Prostate gland (tissue), 2 donors: Measurements from ENCODE around the gene XBP1. TPM values are rescaled to one million over a fixed set of nuclear protein-coding genes. Genes with fewer than 3 reads are reported as not detected.

ENCODE experiments used
- DNase-seq: peaks from one replicate; pipeline ENCODE4 v3.0.0-alpha.2; 2019; ENCODE audit warnings: low spot score
- H3K27ac ChIP-seq, 2 donors: fragments of 200-600 bp; sonication (generic); 2 replicates each; pipeline ENCODE4 v1.5.1; 2017 to 2019
- H3K27me3 ChIP-seq: fragments of 200-600 bp; sonication (generic); replicated peaks from 2 replicates; pipeline ENCODE4 v1.5.1; 2019; ENCODE audit not compliant: insufficient read depth
- H3K36me3 ChIP-seq, 2 donors: fragments of 200-600 bp; sonication (generic); 1 replicate in 1 of 2; 2 replicates in 1 of 2; pipeline versions ENCODE4 v1.5.1 to v1.8.1; 2017 to 2019
- H3K4me1 ChIP-seq: fragments of 200-600 bp; sonication (generic); replicated peaks from 2 replicates; pipeline ENCODE4 v1.5.1; 2019
- H3K4me3 ChIP-seq, 2 donors: fragments of 200-600 bp; sonication (generic); 2 replicates each; pipeline ENCODE4 v1.5.1; 2017 to 2019
- H3K9me3 ChIP-seq: fragments of 200-600 bp; sonication (generic); 2 replicates; pipeline ENCODE4 v1.5.1; 2017
- POLR2A ChIP-seq: fragments of 450-650 bp; IDR thresholded peaks from one replicate; pipeline ENCODE4 v1.6.1; 2016; ENCODE audit warnings: antibody characterized with exemption, mild to moderate bottlenecking
- POLR2AphosphoS5 ChIP-seq: sonication (generic); formaldehyde crosslinking; IDR thresholded peaks from one replicate; pipeline ENCODE4 v1.6.1; 2017; ENCODE audit warnings: antibody characterized with exemption
- WGBS: methylation state at CpG from one replicate; pipeline ENCODE4 v1.1.5; 2018; 5-methylcytosine and 5-hydroxymethylcytosine counted together
- intact Hi-C: fragments of 100-400 bp; cut with DNase I; formaldehyde crosslinking; loops from one replicate; pipeline ENCODE4 v1.14.2; 2022
- total RNA-seq, 2 donors: library from RNA; depleted of rRNA; stranded (reverse); fragments of >200 nt; gene quantifications; one replicate each; pipeline ENCODE4 v1.1.0, GENCODE V29; 2016
- TF ChIP-seq, protein P1 (sequence below), 4 experiments: fragments of 200-600 bp in 2 of 4; fragments of 450-650 bp in 2 of 4; sonication (generic) in 2 of 4; IDR thresholded peaks; 1 replicate in 3 of 4; 2 replicates in 1 of 4; pipeline ENCODE4 v1.5.1; 2016 to 2019; ENCODE audit warnings: antibody characterized with exemption in 4 of 4, mild to moderate bottlenecking in 2 of 4, moderate library complexity in 2 of 4

XBP1 gene
- total RNA-seq, 2 donors from 2014 or later = 200 to 798 TPM

DNA sequence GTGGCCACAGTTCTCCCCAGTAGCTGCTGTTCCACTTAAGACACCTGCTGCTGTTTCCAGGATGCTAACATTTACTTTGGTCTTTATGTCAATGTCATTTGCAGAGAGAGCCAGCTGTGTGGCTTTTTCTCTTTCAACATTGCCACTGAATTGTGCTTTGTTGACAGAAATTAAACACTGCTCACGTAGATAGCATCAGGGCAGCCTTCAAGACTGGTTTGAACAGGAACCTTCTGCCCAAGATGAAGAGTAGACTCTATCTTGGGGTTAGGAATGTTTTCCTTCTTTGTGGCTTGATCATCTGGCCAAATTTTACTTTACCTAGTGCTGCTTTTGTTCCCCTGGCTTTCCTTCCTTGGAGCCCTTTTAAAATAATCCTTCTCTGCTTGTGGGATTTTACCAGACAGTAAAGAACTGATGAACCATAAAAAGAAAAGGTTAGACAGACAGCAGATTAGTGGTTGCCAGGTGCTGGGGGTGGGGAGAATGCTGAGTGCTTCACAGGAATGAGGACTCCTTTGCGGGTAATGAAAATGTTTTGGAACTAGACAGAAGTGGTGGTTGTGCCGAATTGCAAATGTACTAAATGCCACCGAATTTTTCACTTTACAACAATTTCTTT is 22.7 kb upstream of the XBP1 start:
- no peak overlapping the region for H3K4me3 ChIP-seq
- H3K9me3 ChIP-seq = no peaks in the 10 kb centered on the region
- TF ChIP-seq, protein P1, sequence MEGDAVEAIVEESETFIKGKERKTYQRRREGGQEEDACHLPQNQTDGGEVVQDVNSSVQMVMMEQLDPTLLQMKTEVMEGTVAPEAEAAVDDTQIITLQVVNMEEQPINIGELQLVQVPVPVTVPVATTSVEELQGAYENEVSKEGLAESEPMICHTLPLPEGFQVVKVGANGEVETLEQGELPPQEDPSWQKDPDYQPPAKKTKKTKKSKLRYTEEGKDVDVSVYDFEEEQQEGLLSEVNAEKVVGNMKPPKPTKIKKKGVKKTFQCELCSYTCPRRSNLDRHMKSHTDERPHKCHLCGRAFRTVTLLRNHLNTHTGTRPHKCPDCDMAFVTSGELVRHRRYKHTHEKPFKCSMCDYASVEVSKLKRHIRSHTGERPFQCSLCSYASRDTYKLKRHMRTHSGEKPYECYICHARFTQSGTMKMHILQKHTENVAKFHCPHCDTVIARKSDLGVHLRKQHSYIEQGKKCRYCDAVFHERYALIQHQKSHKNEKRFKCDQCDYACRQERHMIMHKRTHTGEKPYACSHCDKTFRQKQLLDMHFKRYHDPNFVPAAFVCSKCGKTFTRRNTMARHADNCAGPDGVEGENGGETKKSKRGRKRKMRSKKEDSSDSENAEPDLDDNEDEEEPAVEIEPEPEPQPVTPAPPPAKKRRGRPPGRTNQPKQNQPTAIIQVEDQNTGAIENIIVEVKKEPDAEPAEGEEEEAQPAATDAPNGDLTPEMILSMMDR (IDR thresholded peaks at IDR 0.05) = no peak
- peak; percentile 95 for TF ChIP-seq POLR2AphosphoS5
- H3K4me1 ChIP-seq = peaks cover 23% of the 10 kb centered on the region
- H3K27ac ChIP-seq = peak overlapping the region; percentile 79 to 83
- intact Hi-C loops = loop anchor here (5.0 kb wide), 1 partner anchor 801 kb away; no protein-coding TSS in a partner anchor
- H3K36me3 ChIP-seq = no peaks in the 10 kb centered on the region
- no peaks in the 10 kb centered on the region for H3K27me3 ChIP-seq
- WGBS = 20% methylated on average over 4 of the region's 4 CpGs
- DNase-seq = peak; percentile 90

DNA sequence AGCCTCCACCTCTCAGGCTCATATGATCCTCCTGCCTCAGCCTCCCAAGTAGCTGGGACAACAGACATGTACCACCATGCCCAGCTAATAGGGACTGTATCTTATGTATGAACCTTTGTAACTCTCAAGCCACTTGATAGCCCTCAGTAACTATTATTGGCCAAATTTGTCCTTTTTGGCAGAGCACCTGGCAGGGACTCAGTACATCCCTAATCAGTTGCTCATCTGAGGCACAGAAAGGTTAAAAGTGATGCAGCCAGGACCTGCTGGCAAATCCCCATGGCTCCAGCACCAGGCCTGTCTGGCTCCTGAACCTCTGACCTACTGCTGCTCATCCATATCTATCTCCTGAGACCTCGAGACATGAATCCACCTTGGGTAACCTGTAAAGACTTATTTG is 21.1 kb upstream of the XBP1 start:
- Histone ChIP-seq H3K9me3 (no peaks in the 10 kb centered on the region), H3K36me3 (no peaks in the 10 kb centered on the region), H3K4me3 (no peak overlapping the region), H3K4me1 (peaks cover 29% of the 10 kb centered on the region), H3K27me3 (no peaks in the 10 kb centered on the region), H3K27ac (peak overlapping the region; percentile 72 to 83)
- TF ChIP-seq POLR2AphosphoS5 (no peak), POLR2A (no peak)
- TF ChIP-seq, protein P1 (IDR thresholded peaks at IDR 0.05) = no peak
- intact Hi-C loops = loop anchor here (5.0 kb wide), 1 partner anchor 799 kb away; no protein-coding TSS in a partner anchor
- DNase-seq = no peak
- 70% methylated on average over 1 of the region's 1 CpG for WGBS

DNA sequence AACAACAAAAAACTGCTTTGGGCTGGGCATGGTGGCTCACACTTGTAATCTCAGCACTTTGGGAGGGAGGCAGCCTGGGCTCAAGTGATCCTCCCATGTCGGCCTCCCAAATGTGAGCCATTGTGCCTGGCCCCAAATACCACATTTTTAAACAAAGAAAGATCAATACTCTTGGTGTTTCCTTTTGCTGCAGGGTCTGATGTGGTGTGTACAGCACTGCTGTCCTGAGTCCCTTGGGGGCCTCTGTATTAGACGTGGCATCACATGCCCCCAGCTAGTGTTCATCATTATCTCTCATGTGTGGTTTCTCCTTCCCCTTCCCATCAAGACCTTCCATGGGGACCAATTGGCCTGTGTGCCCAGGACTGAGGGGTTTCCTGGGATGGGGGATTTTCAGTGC is 20.5 kb upstream of the XBP1 start:
- H3K4me3 ChIP-seq = no peak overlapping the region
- 93% methylated on average over 2 of the region's 2 CpGs for WGBS
- H3K36me3 ChIP-seq = no peaks in the 10 kb centered on the region
- H3K9me3 ChIP-seq = no peaks in the 10 kb centered on the region
- peak overlapping the region; percentile 72 to 83 for H3K27ac ChIP-seq
- no peaks in the 10 kb centered on the region for H3K27me3 ChIP-seq
- TF ChIP-seq POLR2A (no peak), POLR2AphosphoS5 (no peak)
- DNase-seq = no peak
- intact Hi-C loops = loop anchor here (5.0 kb wide), 1 partner anchor 799 kb away; no protein-coding TSS in a partner anchor
- peaks cover 29% of the 10 kb centered on the region for H3K4me1 ChIP-seq

DNA sequence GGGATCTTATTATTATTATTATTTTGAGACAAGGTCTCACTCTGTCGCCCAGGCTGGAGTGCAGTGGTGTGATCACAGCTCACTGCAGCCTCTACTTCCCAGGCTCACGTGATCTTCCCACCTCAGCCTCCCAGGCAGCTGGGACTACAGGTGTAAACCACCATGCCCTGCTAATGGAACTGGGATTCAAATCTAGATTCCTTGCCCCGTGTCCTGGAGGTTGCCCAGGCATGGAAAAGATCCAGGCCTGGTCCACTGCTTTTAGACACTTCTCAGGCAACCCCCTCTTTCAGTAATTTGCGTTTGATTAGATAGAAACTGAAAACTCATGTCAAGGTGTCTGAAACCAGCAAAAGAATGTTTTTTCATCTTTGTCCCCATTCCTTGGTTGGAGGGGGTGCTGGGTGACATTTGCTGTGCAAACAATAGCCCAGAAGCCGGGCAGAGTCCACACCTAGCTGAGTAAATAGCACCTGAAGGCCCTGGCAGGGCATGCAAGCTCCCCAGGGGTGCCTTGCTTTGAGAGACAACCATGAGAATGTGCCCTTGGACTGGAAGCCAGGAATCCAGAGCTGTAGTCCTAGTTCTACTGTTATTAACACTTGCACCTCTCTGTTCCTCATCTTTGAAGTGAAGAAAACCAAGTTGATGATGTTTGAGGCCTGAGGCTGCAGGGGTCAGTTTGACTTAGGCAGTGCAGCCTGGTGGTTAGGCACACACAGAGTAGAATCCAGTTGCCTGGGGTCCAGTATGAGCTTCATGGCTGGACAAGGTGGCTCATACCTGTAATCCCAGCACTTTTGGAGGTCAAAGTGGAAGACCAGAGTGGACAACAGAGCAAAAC is 19.1 kb upstream of the XBP1 start:
- no peak overlapping the region for H3K4me3 ChIP-seq
- 55% methylated on average over 5 of the region's 5 CpGs for WGBS
- intact Hi-C loops = loop anchor here (5.0 kb wide), 1 partner anchor 797 kb away; no protein-coding TSS in a partner anchor
- H3K9me3 ChIP-seq = no peaks in the 10 kb centered on the region
- no peaks in the 10 kb centered on the region for H3K27me3 ChIP-seq
- H3K27ac ChIP-seq = peak overlapping the region; percentile 72 to 83
- H3K36me3 ChIP-seq = no peaks in the 10 kb centered on the region
- TF ChIP-seq, protein P1 (IDR thresholded peaks at IDR 0.05) = no peak
- TF ChIP-seq POLR2AphosphoS5 (no peak), POLR2A (no peak)
- peaks cover 29% of the 10 kb centered on the region for H3K4me1 ChIP-seq
- DNase-seq = peak; percentile 35
